ENCODE data around the gene TCEA2. TPM values are rescaled to one million over a fixed set of nuclear protein-coding genes. Genes with fewer than 3 reads are reported as not detected.
A peak's percentile ranks its signal among the peaks of the same experiment; 100 is the strongest.

Gene TCEA2
- total and polyA plus RNA-seq, 2 of the 13 experiments (the other 11 are each of a cell fraction or from before 2014, with no cell fraction given): 28.1 to 33.7 TPM

DNA sequence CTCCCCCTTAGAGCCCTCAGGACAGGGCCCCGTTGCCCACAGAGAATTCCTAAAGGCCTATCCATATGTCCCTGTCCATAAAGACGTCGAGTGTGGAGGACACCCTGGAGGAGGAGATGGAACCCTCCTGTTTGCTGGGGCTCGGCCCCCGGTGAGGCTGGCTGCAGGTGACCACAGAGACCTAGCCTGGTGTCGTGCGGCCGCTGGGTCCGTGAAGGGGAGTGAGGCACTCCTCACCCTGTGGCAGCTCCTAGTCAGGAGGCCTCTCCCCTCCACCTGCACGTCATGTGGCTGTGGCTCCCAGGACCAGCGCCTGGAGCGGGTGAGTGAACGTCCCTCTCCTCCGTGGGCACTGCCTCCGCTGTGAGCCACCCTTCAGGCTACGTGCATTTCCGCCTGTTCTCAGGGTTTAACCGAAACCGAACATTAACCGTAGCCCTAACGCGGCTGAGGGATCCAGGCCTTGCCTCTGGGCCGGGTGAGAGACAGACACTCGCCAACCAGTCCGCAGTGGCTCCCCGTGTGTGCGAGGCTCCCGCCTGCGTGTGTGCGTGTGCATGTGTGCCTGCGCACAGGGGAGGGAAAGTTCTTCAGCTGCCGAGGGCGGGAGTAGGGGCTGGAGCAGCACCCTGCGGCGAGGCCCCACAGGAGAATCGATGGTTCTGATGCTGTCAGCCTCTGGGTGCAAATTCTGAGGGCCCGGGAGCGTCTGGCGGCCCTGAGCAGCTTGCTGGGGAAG is 5.9 kb upstream of the TCEA2 start (continued):
- no peak for TF ChIP-seq ADNP (CRISPR knock-in tag; IDR thresholded peaks at IDR 0.05)
- no peak for TF ChIP-seq NBN (conservative IDR thresholded peaks at IDR 0.05)
- TF ChIP-seq HOXA5 (CRISPR knock-in tag; IDR thresholded peaks at IDR 0.05): no peak; the same call in 1 of the 2 replicates
- 0 out of 2 replicates have a peak, but pooled peaks have one; percentile 52 for TF ChIP-seq EEA1 (CRISPR knock-in tag; IDR thresholded peaks at IDR 0.05; ENCODE audit: borderline replicate concordance)
- TF ChIP-seq, protein P1, sequence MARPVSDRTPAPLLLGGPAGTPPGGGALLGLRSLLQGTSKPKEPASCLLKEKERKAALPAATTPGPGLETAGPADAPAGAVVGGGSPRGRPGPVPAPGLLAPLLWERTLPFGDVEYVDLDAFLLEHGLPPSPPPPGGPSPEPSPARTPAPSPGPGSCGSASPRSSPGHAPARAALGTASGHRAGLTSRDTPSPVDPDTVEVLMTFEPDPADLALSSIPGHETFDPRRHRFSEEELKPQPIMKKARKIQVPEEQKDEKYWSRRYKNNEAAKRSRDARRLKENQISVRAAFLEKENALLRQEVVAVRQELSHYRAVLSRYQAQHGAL (CRISPR knock-in tag; IDR thresholded peaks at IDR 0.05; ENCODE audit: not compliant biosample characterization): no peak
- TF ChIP-seq ZNF557 (CRISPR knock-in tag; IDR thresholded peaks at IDR 0.05): no peak
- TF ChIP-seq, protein P2, sequence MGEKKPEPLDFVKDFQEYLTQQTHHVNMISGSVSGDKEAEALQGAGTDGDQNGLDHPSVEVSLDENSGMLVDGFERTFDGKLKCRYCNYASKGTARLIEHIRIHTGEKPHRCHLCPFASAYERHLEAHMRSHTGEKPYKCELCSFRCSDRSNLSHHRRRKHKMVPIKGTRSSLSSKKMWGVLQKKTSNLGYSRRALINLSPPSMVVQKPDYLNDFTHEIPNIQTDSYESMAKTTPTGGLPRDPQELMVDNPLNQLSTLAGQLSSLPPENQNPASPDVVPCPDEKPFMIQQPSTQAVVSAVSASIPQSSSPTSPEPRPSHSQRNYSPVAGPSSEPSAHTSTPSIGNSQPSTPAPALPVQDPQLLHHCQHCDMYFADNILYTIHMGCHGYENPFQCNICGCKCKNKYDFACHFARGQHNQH (CRISPR knock-in tag; IDR thresholded peaks at IDR 0.05): no peak; the same call in 1 of the 2 replicates
- TF ChIP-seq MAZ (IDR thresholded peaks at IDR 0.05; ENCODE audit: borderline replicate concordance, low read depth, low read length): no peak
- peak; percentile 54; the same call in 1 of the 2 replicates for TF ChIP-seq MAZ (CRISPR knock-in tag; IDR thresholded peaks at IDR 0.05; ENCODE audit: low read depth)
- TF ChIP-seq CEBPG (CRISPR knock-in tag; IDR thresholded peaks at IDR 0.05): no peak
- TF ChIP-seq ZNF530 (CRISPR knock-in tag; IDR thresholded peaks at IDR 0.05; ENCODE audit: low read depth): no peak
- TF ChIP-seq SOX13 (IDR thresholded peaks at IDR 0.05): no peak
- no peak for TF ChIP-seq SOX13 (CRISPR knock-in tag; conservative IDR thresholded peaks at IDR 0.05 in 1 of 2, IDR thresholded peaks at IDR 0.05 in 1 of 2)
- peak; percentile 62; the same call in 1 of the 2 replicates for TF ChIP-seq PITX1 (CRISPR knock-in tag; IDR thresholded peaks at IDR 0.05)
- 0 out of 2 replicates have a peak, but pooled peaks have one; percentile 8 for TF ChIP-seq HDAC2 (CRISPR knock-in tag; IDR thresholded peaks at IDR 0.05)
- no peak for TF ChIP-seq SMYD3 (CRISPR knock-in tag; IDR thresholded peaks at IDR 0.05)
- TF ChIP-seq, protein P3, sequence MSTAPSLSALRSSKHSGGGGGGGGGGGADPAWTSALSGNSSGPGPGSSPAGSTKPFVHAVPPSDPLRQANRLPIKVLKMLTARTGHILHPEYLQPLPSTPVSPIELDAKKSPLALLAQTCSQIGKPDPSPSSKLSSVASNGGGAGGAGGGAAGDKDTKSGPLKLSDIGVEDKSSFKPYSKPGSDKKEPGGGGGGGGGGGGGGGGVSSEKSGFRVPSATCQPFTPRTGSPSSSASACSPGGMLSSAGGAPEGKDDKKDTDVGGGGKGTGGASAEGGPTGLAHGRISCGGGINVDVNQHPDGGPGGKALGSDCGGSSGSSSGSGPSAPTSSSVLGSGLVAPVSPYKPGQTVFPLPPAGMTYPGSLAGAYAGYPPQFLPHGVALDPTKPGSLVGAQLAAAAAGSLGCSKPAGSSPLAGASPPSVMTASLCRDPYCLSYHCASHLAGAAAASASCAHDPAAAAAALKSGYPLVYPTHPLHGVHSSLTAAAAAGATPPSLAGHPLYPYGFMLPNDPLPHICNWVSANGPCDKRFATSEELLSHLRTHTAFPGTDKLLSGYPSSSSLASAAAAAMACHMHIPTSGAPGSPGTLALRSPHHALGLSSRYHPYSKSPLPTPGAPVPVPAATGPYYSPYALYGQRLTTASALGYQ (CRISPR knock-in tag; IDR thresholded peaks at IDR 0.05): no peak
- TF ChIP-seq, protein P4, sequence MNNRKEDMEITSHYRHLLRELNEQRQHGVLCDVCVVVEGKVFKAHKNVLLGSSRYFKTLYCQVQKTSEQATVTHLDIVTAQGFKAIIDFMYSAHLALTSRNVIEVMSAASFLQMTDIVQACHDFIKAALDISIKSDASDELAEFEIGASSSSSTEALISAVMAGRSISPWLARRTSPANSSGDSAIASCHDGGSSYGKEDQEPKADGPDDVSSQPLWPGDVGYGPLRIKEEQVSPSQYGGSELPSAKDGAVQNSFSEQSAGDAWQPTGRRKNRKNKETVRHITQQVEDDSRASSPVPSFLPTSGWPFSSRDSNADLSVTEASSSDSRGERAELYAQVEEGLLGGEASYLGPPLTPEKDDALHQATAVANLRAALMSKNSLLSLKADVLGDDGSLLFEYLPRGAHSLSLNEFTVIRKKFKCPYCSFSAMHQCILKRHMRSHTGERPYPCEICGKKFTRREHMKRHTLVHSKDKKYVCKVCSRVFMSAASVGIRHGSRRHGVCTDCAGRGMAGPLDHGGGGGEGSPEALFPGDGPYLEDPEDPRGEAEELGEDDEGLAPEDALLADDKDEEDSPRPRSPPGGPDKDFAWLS (CRISPR knock-in tag; IDR thresholded peaks at IDR 0.05; ENCODE audit: borderline replicate concordance): no peak; the same call in 1 of the 2 replicates
- peak; percentile 82 for TF ChIP-seq BORCS8-MEF2B (CRISPR knock-in tag; IDR thresholded peaks at IDR 0.05)
- TF ChIP-seq RCOR2 (CRISPR knock-in tag; IDR thresholded peaks at IDR 0.05): no peak
- peak; percentile 49 for TF ChIP-seq ZNF564 (CRISPR knock-in tag; IDR thresholded peaks at IDR 0.05)
- TF ChIP-seq, protein P5, sequence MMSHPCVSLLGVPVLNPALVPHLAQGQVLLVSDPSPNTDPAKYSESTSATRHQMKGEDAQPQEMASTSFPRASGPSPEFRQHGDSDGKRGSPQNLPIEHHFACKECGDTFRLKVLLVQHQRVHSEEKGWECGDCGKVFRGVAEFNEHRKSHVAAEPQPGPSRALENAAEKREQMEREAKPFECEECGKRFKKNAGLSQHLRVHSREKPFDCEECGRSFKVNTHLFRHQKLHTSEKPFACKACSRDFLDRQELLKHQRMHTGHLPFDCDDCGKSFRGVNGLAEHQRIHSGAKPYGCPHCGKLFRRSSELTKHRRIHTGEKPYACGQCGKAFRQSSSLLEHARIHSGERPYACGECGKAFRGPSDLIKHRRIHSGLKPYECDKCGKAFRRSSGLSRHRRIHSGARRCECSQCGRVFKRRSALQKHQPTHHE (CRISPR knock-in tag; IDR thresholded peaks at IDR 0.05; ENCODE audit: borderline replicate concordance): no peak
